Activated T-cell treated with anti-CD3 and anti-CD28 coated beads, Interleukin-2, amount 50 U/mL, for 24 hours (primary cell): ENCODE data around the gene FGF1.

Experiments used
- DNase-seq: peaks from one replicate; pipeline ENCODE4 v3.0.0-alpha.2; 2020
- H3K27ac Mint-ChIP-seq: 2 replicates; pipeline ENCODE4 v1.8.0; 2020; ENCODE audit warnings: mild to moderate bottlenecking, mixed read lengths
- H3K27me3 Mint-ChIP-seq: 2 replicates; pipeline ENCODE4 v1.8.0; 2020; ENCODE audit warnings: mixed read lengths
- H3K36me3 Mint-ChIP-seq: 2 replicates; pipeline ENCODE4 v1.8.0; 2020; ENCODE audit warnings: low read depth, mixed read lengths
- H3K4me1 Mint-ChIP-seq: 2 replicates; pipeline ENCODE4 v1.8.0; 2020; ENCODE audit warnings: low read depth, mixed read lengths
- H3K4me3 Mint-ChIP-seq: 2 replicates; pipeline ENCODE4 v1.8.0; 2020; ENCODE audit warnings: mild to moderate bottlenecking, moderate library complexity, mixed read lengths
- H3K9me3 Mint-ChIP-seq: 2 replicates; pipeline ENCODE4 v1.8.0; 2020; ENCODE audit warnings: mixed read lengths

Gene FGF1

GRCh38 chr5:142686210-142686734 lies 382 bp upstream of the FGF1 start:
- Mint-ChIP-seq H3K27me3 (peaks cover 2% of the 10 kb centered on the region), H3K4me1 (no peaks in the 10 kb centered on the region), H3K4me3 (no peak overlapping the region), H3K27ac (no peak overlapping the region), H3K9me3 (no peaks in the 10 kb centered on the region), H3K36me3 (no peaks in the 10 kb centered on the region)
- DNase-seq = no peak

GRCh38 chr5:142684508-142685041 lies 1.3 kb downstream of the FGF1 start:
- Mint-ChIP-seq H3K4me3 (no peak overlapping the region), H3K27me3 (peaks cover 2% of the 10 kb centered on the region), H3K9me3 (no peaks in the 10 kb centered on the region), H3K4me1 (no peaks in the 10 kb centered on the region), H3K36me3 (no peaks in the 10 kb centered on the region), H3K27ac (no peak overlapping the region)
- no peak for DNase-seq

GRCh38 chr5:142683881-142684505 lies 1.9 kb downstream of the FGF1 start:
- Mint-ChIP-seq H3K27me3 (peaks cover 2% of the 10 kb centered on the region), H3K27ac (no peak overlapping the region), H3K36me3 (no peaks in the 10 kb centered on the region), H3K9me3 (no peaks in the 10 kb centered on the region), H3K4me3 (no peak overlapping the region), H3K4me1 (no peaks in the 10 kb centered on the region)
- DNase-seq = no peak

- Mint-ChIP-seq H3K4me3 (no peak overlapping the region), H3K27ac (no peak overlapping the region), H3K27me3 (peaks cover 2% of the 10 kb centered on the region), H3K9me3 (no peaks in the 10 kb centered on the region), H3K36me3 (no peaks in the 10 kb centered on the region), H3K4me1 (no peaks in the 10 kb centered on the region)
- no peak for DNase-seq
Measured at GRCh38 chr5:142683116-142683515, 2.8 kb downstream of the FGF1 start.

- H3K4me1 Mint-ChIP-seq = no peaks in the 10 kb centered on the region
- H3K27me3 Mint-ChIP-seq = no peaks in the 10 kb centered on the region
- no peak overlapping the region for H3K4me3 Mint-ChIP-seq
- DNase-seq = no peak
- H3K9me3 Mint-ChIP-seq = no peaks in the 10 kb centered on the region
- H3K27ac Mint-ChIP-seq = no peak overlapping the region
- no peaks in the 10 kb centered on the region for H3K36me3 Mint-ChIP-seq
Measured at GRCh38 chr5:142680605-142681259, 5.2 kb downstream of the FGF1 start.

- H3K27me3 Mint-ChIP-seq = no peaks in the 10 kb centered on the region
- H3K9me3 Mint-ChIP-seq = no peaks in the 10 kb centered on the region
- H3K36me3 Mint-ChIP-seq = no peaks in the 10 kb centered on the region
- H3K4me3 Mint-ChIP-seq = no peak overlapping the region
- H3K27ac Mint-ChIP-seq = no peak overlapping the region
- no peaks in the 10 kb centered on the region for H3K4me1 Mint-ChIP-seq
- DNase-seq = no peak
Measured at GRCh38 chr5:142679744-142680143, 6.1 kb downstream of the FGF1 start.

- Mint-ChIP-seq H3K27me3 (no peaks in the 10 kb centered on the region), H3K4me1 (no peaks in the 10 kb centered on the region), H3K4me3 (no peak overlapping the region), H3K27ac (no peak overlapping the region), H3K36me3 (no peaks in the 10 kb centered on the region), H3K9me3 (no peaks in the 10 kb centered on the region)
- no peak for DNase-seq
Measured at GRCh38 chr5:142678529-142678928, 7.4 kb downstream of the FGF1 start.

GRCh38 chr5:142677198-142677597 lies 8.7 kb downstream of the FGF1 start:
- Mint-ChIP-seq H3K9me3 (no peaks in the 10 kb centered on the region), H3K36me3 (no peaks in the 10 kb centered on the region), H3K4me3 (no peak overlapping the region), H3K4me1 (no peaks in the 10 kb centered on the region), H3K27ac (no peak overlapping the region), H3K27me3 (no peaks in the 10 kb centered on the region)
- no peak for DNase-seq

GRCh38 chr5:142676318-142676717 lies 9.6 kb downstream of the FGF1 start:
- Mint-ChIP-seq H3K36me3 (no peaks in the 10 kb centered on the region), H3K9me3 (no peaks in the 10 kb centered on the region), H3K27me3 (no peaks in the 10 kb centered on the region), H3K27ac (no peak overlapping the region), H3K4me1 (no peaks in the 10 kb centered on the region), H3K4me3 (no peak overlapping the region)
- DNase-seq = no peak

GRCh38 chr5:142674531-142675469 lies 11.1 kb downstream of the FGF1 start:
- no peak overlapping the region for H3K4me3 Mint-ChIP-seq
- H3K9me3 Mint-ChIP-seq = no peaks in the 10 kb centered on the region
- H3K36me3 Mint-ChIP-seq = no peaks in the 10 kb centered on the region
- no peaks in the 10 kb centered on the region for H3K4me1 Mint-ChIP-seq
- no peak overlapping the region for H3K27ac Mint-ChIP-seq
- DNase-seq = no peak
- no peaks in the 10 kb centered on the region for H3K27me3 Mint-ChIP-seq

- Mint-ChIP-seq H3K9me3 (no peaks in the 10 kb centered on the region), H3K4me1 (no peaks in the 10 kb centered on the region), H3K27ac (no peak overlapping the region), H3K36me3 (no peaks in the 10 kb centered on the region), H3K27me3 (no peaks in the 10 kb centered on the region), H3K4me3 (no peak overlapping the region)
- no peak for DNase-seq
Measured at GRCh38 chr5:142671801-142672200, 14.1 kb downstream of the FGF1 start.

GRCh38 chr5:142671266-142671665 lies 14.6 kb downstream of the FGF1 start:
- Mint-ChIP-seq H3K27ac (no peak overlapping the region), H3K4me3 (no peak overlapping the region), H3K27me3 (no peaks in the 10 kb centered on the region), H3K36me3 (no peaks in the 10 kb centered on the region), H3K9me3 (no peaks in the 10 kb centered on the region), H3K4me1 (no peaks in the 10 kb centered on the region)
- no peak for DNase-seq

GRCh38 chr5:142670804-142671203 lies 15.1 kb downstream of the FGF1 start:
- DNase-seq = no peak
- Mint-ChIP-seq H3K27me3 (no peaks in the 10 kb centered on the region), H3K4me1 (no peaks in the 10 kb centered on the region), H3K4me3 (no peak overlapping the region), H3K27ac (no peak overlapping the region), H3K9me3 (no peaks in the 10 kb centered on the region), H3K36me3 (no peaks in the 10 kb centered on the region)

GRCh38 chr5:142669477-142669876 lies 16.4 kb downstream of the FGF1 start:
- no peaks in the 10 kb centered on the region for H3K4me1 Mint-ChIP-seq
- H3K4me3 Mint-ChIP-seq = no peak overlapping the region
- no peaks in the 10 kb centered on the region for H3K9me3 Mint-ChIP-seq
- DNase-seq = no peak
- H3K27me3 Mint-ChIP-seq = no peaks in the 10 kb centered on the region
- H3K36me3 Mint-ChIP-seq = no peaks in the 10 kb centered on the region
- no peak overlapping the region for H3K27ac Mint-ChIP-seq
